Upper lobe of left lung (tissue), 6 donors: Measurements from ENCODE around the gene SAP30BP. TPM values are rescaled to one million over a fixed set of nuclear protein-coding genes. Genes with fewer than 3 reads are reported as not detected.

Source experiments
- ATAC-seq, 2 donors: fragments of 200-7000 bp; cut with Tn5 transposase; one replicate each; pipeline ENCODE4 v1.9.1; 2022; ENCODE audit warnings: mild to moderate bottlenecking in 2 of 2, moderate library complexity in 2 of 2; ENCODE audit not compliant: low FRiP score in 2 of 2
- DNase-seq, 2 donors: peaks; one replicate each; pipeline ENCODE4 v3.0.0-alpha.2; 2019 to 2020
- H3K27ac ChIP-seq, 4 donors: fragments of 200-600 bp; sonication (generic); one replicate each; pipeline ENCODE4 v1.5.1; 2016 to 2019
- H3K27me3 ChIP-seq, 4 donors: fragments of 200-600 bp; sonication (generic); one replicate each; pipeline ENCODE4 v1.5.1; 2017 to 2019
- H3K36me3 ChIP-seq, 4 donors: fragments of 200-600 bp; sonication (generic); one replicate each; pipeline ENCODE4 v1.5.1; 2016 to 2019
- H3K4me1 ChIP-seq, 4 donors: fragments of 200-600 bp; sonication (generic); one replicate each; pipeline ENCODE4 v1.5.1; 2018 to 2019
- H3K4me3 ChIP-seq, 4 donors: fragments of 200-600 bp; sonication (generic); one replicate each; pipeline ENCODE4 v1.5.1; 2017 to 2019; ENCODE audit warnings: mild to moderate bottlenecking in 2 of 4, moderate library complexity in 1 of 4
- H3K9me3 ChIP-seq, 4 donors: fragments of 200-600 bp; sonication (generic); one replicate each; pipeline ENCODE4 v1.5.1; 2018 to 2019
- CTCF ChIP-seq, 6 experiments: fragments of 450-650 bp in 4 of 6; fragments of 200-600 bp in 2 of 6; sonication (generic) in 2 of 6; IDR thresholded peaks; one replicate each; pipeline ENCODE4 v1.5.1; 2016 to 2019; ENCODE audit warnings: antibody characterized with exemption in 6 of 6
- EP300 ChIP-seq, 4 donors: sonication (generic); formaldehyde crosslinking; IDR thresholded peaks; one replicate each; pipeline ENCODE4 v1.5.1; 2017; ENCODE audit warnings: antibody characterized with exemption in 4 of 4, control low read depth in 2 of 4
- POLR2A ChIP-seq, 4 donors: fragments of 450-650 bp; IDR thresholded peaks; one replicate each; pipeline ENCODE4 v1.5.1; 2016 to 2017; ENCODE audit warnings: antibody characterized with exemption in 4 of 4, mild to moderate bottlenecking in 2 of 4
- POLR2AphosphoS5 ChIP-seq, 2 donors: sonication (generic); formaldehyde crosslinking; IDR thresholded peaks; one replicate each; pipeline ENCODE4 v1.5.1; 2017; ENCODE audit warnings: antibody characterized with exemption in 2 of 2
- WGBS, 2 donors: methylation state at CpG; one replicate each; pipeline ENCODE4 v1.1.5; 2017 to 2018; 5-methylcytosine and 5-hydroxymethylcytosine counted together
- total RNA-seq, 6 donors: library from RNA; depleted of rRNA in 4 of 6; stranded (reverse); fragments of >200 nt in 4 of 6; gene quantifications; one replicate each; pipeline versions ENCODE4 v1.1.0 to v1.2.1, GENCODE V29; 2016 to 2021
- donor health status: DM: no; HTN: no; CAD: no; lungs with moderate emphysema.
- donor health status: DM: no; HTN: yes; CAD: no; lungs with severe emphysema.

Gene SAP30BP
- total RNA-seq, 6 donors from 2014 or later, result 64.1 to 125 (median 80.8) TPM

DNA sequence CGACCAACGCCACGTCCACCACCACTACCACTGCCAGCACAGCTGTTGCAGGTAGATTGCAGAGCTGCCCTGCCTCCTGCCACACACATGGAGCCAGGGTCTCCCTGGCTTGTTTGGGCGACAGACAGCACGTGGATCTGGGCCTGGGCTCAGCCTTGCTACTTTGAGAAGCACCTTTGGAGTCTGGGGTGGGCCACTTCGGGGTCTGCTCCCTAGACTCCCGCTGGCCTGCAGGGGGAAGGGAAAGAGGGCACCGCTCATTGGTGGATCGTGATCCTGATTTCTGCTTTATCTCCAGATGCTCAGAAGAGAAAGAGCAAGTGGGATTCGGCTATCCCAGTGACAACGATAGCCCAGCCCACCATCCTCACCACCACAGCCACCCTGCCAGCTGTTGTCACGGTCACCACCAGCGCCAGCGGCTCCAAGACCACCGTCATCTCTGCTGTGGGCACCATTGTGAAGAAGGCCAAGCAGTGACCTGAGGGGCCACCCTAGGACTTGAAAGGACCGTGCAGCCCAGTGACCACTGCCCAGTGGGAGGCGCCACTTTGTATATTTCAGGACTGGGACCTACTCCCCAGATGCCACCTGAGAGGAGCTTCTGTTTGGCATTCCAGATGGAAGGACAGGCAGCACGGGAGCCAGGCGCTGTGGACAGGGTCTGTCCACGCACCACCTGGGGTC lies 39.0 kb downstream of the SAP30BP start:
- peak overlapping the region in 1 of 4 donors; percentile 17 for H3K27ac ChIP-seq

DNA sequence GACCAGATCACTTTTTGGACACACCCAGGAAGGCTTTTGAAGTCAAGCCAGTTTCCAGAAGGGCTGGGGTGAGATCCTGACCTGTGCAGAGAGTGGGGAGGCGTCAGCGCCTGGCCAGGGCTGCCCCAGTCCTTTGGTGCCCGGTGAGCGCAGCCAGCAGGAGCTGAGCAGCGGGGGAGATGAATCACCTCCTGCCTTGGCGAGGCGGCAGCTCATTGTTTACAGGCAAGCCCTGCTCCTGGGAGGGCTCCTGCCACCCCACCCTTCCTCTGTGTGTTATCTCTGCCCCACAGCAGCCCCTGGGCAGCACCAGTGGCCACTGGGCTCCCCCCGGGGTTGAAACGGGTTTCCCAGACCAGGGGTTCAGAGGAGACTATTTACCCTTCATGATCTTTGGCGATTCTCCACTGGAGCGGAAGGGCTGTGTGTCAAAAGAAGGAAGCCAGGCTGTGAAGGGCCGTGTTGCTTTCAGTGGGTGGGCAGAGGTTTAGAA lies 40.0 kb downstream of the SAP30BP start:
- peaks cover 4 to 16% (median 15%) of the 10 kb centered on the region in 4 donors for H3K4me1 ChIP-seq
- peaks cover 34 to 68% (median 62%) of the 10 kb centered on the region in 4 donors for H3K36me3 ChIP-seq
- 57 to 74% methylated on average over 6 to 12 of the region's 12 CpGs for WGBS, 2 donors
- DNase-seq, result peak in 1 of 2 donors; percentile 55
- no peaks in the 10 kb centered on the region for H3K9me3 ChIP-seq
- TF ChIP-seq POLR2AphosphoS5 (IDR thresholded peaks at IDR 0.05), result peak; percentile 78 to 91
- TF ChIP-seq CTCF (IDR thresholded peaks at IDR 0.05), result no peak
- TF ChIP-seq POLR2A (IDR thresholded peaks at IDR 0.05), result no peak
- peak in 2 of 4 donors; percentile 86 to 93 for TF ChIP-seq EP300 (IDR thresholded peaks at IDR 0.05)
- H3K4me3 ChIP-seq, result no peak overlapping the region
- peak overlapping the region; percentile 30 to 38 (median 37) for H3K27ac ChIP-seq
- no peaks in the 10 kb centered on the region for H3K27me3 ChIP-seq
- ATAC-seq, result peak; percentile 16 to 68

More for the DNA sequence above, 39.0 kb downstream of the SAP30BP start:
- H3K36me3 ChIP-seq, result peaks cover 41 to 77% (median 70%) of the 10 kb centered on the region in 4 donors
- peaks cover 4 to 26% (median 23%) of the 10 kb centered on the region in 4 donors for H3K4me1 ChIP-seq
- WGBS, 2 donors, result 89 to 92% methylated on average over 14 to 20 of the region's 20 CpGs
- H3K4me3 ChIP-seq, result no peak overlapping the region
- H3K9me3 ChIP-seq, result no peaks in the 10 kb centered on the region
- no peaks in the 10 kb centered on the region for H3K27me3 ChIP-seq
- DNase-seq (no peak), ATAC-seq (no peak)
- TF ChIP-seq POLR2AphosphoS5 (IDR thresholded peaks at IDR 0.05), result no peak
- no peak for TF ChIP-seq EP300 (IDR thresholded peaks at IDR 0.05)
- no peak for TF ChIP-seq CTCF (IDR thresholded peaks at IDR 0.05)

- Histone ChIP-seq H3K27ac (no peak overlapping the region), H3K4me3 (no peak overlapping the region), H3K36me3 (peaks cover 0 to 14% (median 11%) of the 10 kb centered on the region in 4 donors), H3K27me3 (no peaks in the 10 kb centered on the region), H3K9me3 (no peaks in the 10 kb centered on the region), H3K4me1 (peaks cover 0 to 10% (median 4%) of the 10 kb centered on the region in 4 donors)
- 46 to 51% methylated on average over 2 of the region's 2 CpGs for WGBS, 2 donors
- ATAC-seq (no peak), DNase-seq (no peak)
- TF ChIP-seq EP300 (IDR thresholded peaks at IDR 0.05) (no peak), POLR2A (IDR thresholded peaks at IDR 0.05) (no peak)
These were observed 45.3 kb downstream of the SAP30BP start for GRCh38 chr17:75712446-75712845.

DNA sequence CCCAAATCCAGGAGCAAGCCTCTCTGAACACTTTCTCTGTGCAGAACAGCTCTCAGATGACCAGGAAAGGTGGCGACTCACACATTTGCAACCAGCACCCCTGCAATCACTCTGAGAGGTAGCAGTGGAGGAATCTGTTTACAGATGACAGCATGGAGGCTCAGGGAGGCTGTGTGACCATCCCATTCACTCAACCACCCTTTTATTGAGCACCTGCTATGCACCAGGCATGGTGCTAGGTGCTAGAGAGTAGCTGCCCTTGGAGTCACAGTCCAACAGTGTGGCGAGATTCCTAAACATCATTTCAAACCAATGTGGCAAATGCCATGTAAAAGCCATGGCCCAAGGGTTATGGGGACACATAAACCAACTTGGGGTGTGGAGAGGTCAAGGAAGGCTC lies 52.6 kb downstream of the SAP30BP start:
- 83 to 94% methylated on average over 1 to 2 of the region's 2 CpGs for WGBS, 2 donors
- Histone ChIP-seq H3K9me3 (no peaks in the 10 kb centered on the region), H3K36me3 (peaks cover 0 to under 1% (median 0%) of the 10 kb centered on the region in 4 donors), H3K27ac (no peak overlapping the region), H3K4me1 (peaks cover 20 to 44% (median 26%) of the 10 kb centered on the region in 4 donors), H3K27me3 (peaks cover 0 to 12% (median 5%) of the 10 kb centered on the region in 4 donors), H3K4me3 (no peak overlapping the region)
- ATAC-seq, result no peak
- no peak for DNase-seq
- no peak for TF ChIP-seq POLR2AphosphoS5 (IDR thresholded peaks at IDR 0.05)
- no peak for TF ChIP-seq POLR2A (IDR thresholded peaks at IDR 0.05)
- no peak for TF ChIP-seq CTCF (IDR thresholded peaks at IDR 0.05)
- no peak for TF ChIP-seq EP300 (IDR thresholded peaks at IDR 0.05)

DNA sequence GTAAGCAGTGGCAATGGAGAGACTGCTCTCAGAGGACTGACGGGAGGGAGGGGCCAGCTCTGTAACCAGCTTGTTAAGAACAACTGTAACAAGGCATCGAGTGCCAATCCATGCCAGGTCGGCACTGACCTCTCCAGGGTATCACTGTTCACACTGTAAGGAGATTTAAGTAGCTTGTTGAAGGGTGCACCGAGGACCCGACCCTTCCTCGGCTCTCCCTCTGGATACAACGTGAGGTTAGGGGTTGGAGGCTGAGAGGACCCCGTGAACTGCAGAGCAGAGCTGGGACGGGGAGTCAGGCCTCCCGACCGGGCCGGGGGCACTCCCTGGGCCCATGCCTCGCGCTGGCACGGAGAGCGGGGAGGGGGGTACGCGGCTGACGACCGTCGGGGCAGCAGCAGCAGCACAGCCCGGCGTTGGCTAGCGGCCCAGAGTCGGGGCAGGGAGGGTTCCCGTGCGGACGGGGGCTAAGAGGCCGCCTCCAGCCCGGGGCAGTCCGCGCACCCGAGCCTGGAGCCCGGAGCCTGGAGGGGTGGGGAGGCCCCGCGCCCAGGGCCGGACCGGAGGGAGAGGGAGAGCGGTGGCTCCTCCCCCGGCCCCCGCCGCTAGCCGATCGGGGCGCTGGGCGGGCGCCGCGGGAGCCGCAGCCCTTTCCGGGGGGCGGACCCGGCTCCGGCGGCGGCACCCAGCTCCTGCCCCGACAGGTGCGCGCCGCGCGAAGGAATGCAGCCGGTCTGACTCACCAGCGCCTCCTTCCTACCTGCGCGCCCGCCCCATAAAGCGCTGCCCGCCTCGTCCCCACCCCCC lies 53.7 kb downstream of the SAP30BP start, which contains the start of gene ITGB4:
Gene ITGB4 (plus strand): TSS at position 804 of the 807 bp plus-strand sequence. CDS start 3,245 bp downstream, outside the sequence.
- DNase-seq (peak; percentile 88 to 94), ATAC-seq (peak; percentile 73 to 74)
- H3K27me3 ChIP-seq, result peaks cover 0 to 12% (median 5%) of the 10 kb centered on the region in 4 donors
- H3K4me1 ChIP-seq, result peaks cover 20 to 44% (median 26%) of the 10 kb centered on the region in 4 donors
- TF ChIP-seq EP300 (IDR thresholded peaks at IDR 0.05) (no peak), CTCF (IDR thresholded peaks at IDR 0.05) (peak in 1 of 6 experiments; percentile 25), POLR2A (IDR thresholded peaks at IDR 0.05) (peak in 3 of 4 donors; percentile 37 to 49 (median 39)), POLR2AphosphoS5 (IDR thresholded peaks at IDR 0.05) (peak in 1 of 2 donors; percentile 25)
- 6 to 10% methylated on average over 11 to 29 of the region's 70 CpGs for WGBS, 2 donors
- no peaks in the 10 kb centered on the region for H3K9me3 ChIP-seq
- H3K27ac ChIP-seq, result peak within 1 kb of the TSS; percentile 69 to 85 (median 76)
- peaks cover 0 to 6% (median 0%) of the 10 kb centered on the region in 4 donors for H3K36me3 ChIP-seq
- H3K4me3 ChIP-seq, result peak within 1 kb of the TSS; percentile 6 to 58 (median 52)
